Measurements from ENCODE around the gene PTTG2. TPM values are rescaled to one million over a fixed set of nuclear protein-coding genes. Genes with fewer than 3 reads are reported as not detected.

PTTG2 gene
- total RNA-seq, 1 donor from 2014 or later = 0.84 TPM

GRCh38 chr4:38005637-38006036, 45.4 kb downstream of the PTTG2 start:
- no peak for TF ChIP-seq CTCF (IDR thresholded peaks at IDR 0.05)
- intact Hi-C loops (cut with DNase I) = no loop called here
- H3K27me3 ChIP-seq = no peaks in the 10 kb centered on the region
- no peak overlapping the region for H3K4me3 ChIP-seq
- no peak overlapping the region for H3K27ac ChIP-seq
- no peaks in the 10 kb centered on the region for H3K9me3 ChIP-seq
- no peak for DNase-seq
- ATAC-seq = no peak
- H3K36me3 ChIP-seq = no peaks in the 10 kb centered on the region
- H3K4me1 ChIP-seq = no peaks in the 10 kb centered on the region

- Histone ChIP-seq H3K27me3 (no peaks in the 10 kb centered on the region), H3K4me1 (no peaks in the 10 kb centered on the region), H3K4me3 (no peak overlapping the region), H3K36me3 (no peaks in the 10 kb centered on the region), H3K27ac (no peak overlapping the region), H3K9me3 (no peaks in the 10 kb centered on the region)
- ATAC-seq = no peak
- intact Hi-C loops (cut with DNase I) = no loop called here
- no peak for TF ChIP-seq CTCF (IDR thresholded peaks at IDR 0.05)
- no peak for DNase-seq
These were observed 47.4 kb downstream of the PTTG2 start for GRCh38 chr4:38007645-38008044.

GRCh38 chr4:38008571-38009021, 48.4 kb downstream of the PTTG2 start:
- H3K9me3 ChIP-seq = no peaks in the 10 kb centered on the region
- H3K36me3 ChIP-seq = no peaks in the 10 kb centered on the region
- H3K4me3 ChIP-seq = no peak overlapping the region
- DNase-seq = no peak
- TF ChIP-seq CTCF (IDR thresholded peaks at IDR 0.05) = no peak
- H3K4me1 ChIP-seq = no peaks in the 10 kb centered on the region
- intact Hi-C loops (cut with DNase I) = no loop called here
- no peaks in the 10 kb centered on the region for H3K27me3 ChIP-seq
- H3K27ac ChIP-seq = no peak overlapping the region
- ATAC-seq = no peak

- H3K27me3 ChIP-seq = no peaks in the 10 kb centered on the region
- no peaks in the 10 kb centered on the region for H3K4me1 ChIP-seq
- H3K4me3 ChIP-seq = no peak overlapping the region
- H3K9me3 ChIP-seq = no peaks in the 10 kb centered on the region
- ATAC-seq = no peak
- TF ChIP-seq CTCF (IDR thresholded peaks at IDR 0.05) = no peak
- no peak overlapping the region for H3K27ac ChIP-seq
- no peaks in the 10 kb centered on the region for H3K36me3 ChIP-seq
- intact Hi-C loops (cut with DNase I) = no loop called here
- no peak for DNase-seq
These were observed 49.2 kb downstream of the PTTG2 start for GRCh38 chr4:38009421-38009820.

GRCh38 chr4:38009949-38010348, 49.8 kb downstream of the PTTG2 start:
- DNase-seq = no peak
- intact Hi-C loops (cut with DNase I) = no loop called here
- no peak for TF ChIP-seq CTCF (IDR thresholded peaks at IDR 0.05)
- peaks cover 2% of the 10 kb centered on the region for H3K36me3 ChIP-seq
- H3K9me3 ChIP-seq = no peaks in the 10 kb centered on the region
- no peak overlapping the region for H3K27ac ChIP-seq
- H3K4me1 ChIP-seq = no peaks in the 10 kb centered on the region
- H3K4me3 ChIP-seq = no peak overlapping the region
- no peaks in the 10 kb centered on the region for H3K27me3 ChIP-seq
- no peak for ATAC-seq

Other genes starting within 250 kb of the PTTG2 start
- gene PGM2, start 133.7 kb upstream of the PTTG2 start, total RNA-seq = 25.0 TPM
- gene TBC1D1, start 69.3 kb upstream of the PTTG2 start, total RNA-seq = 61.9 TPM

Measured in upper lobe of right lung (tissue), 1 donor.